ENCODE data around the gene ERC2. TPM values are rescaled to one million over a fixed set of nuclear protein-coding genes. Genes with fewer than 3 reads are reported as not detected.

ERC2 gene
- total and polyA plus RNA-seq, 2 of the 8 experiments (the other 6 are each of a cell fraction or from before 2014, with no cell fraction given): 16.4 to 22.8 TPM

- CTCF ChIA-PET (ENCODE audit: partially characterized antibody): interaction anchor here (0.6 to 1.4 kb wide), 3 partner anchors 14 to 397 kb away, joined by 3 read pairs; no protein-coding TSS in a partner anchor
- Histone ChIP-seq H3K23ac (ENCODE audit: insufficient read length) (no peak overlapping the region), H3K9ac (replicated peaks in 1 of 4; ENCODE audit: extremely low read depth in 1 of 4, low read depth in 3 of 4, low read length in 3 of 4) (no peak overlapping the region), H3K36me3 (ENCODE audit: control insufficient read depth in 2 of 4, insufficient read depth in 4 of 4, low read length in 3 of 4) (no peaks in the 10 kb centered on the region), H3K4me1 (replicated peaks in 1 of 4; ENCODE audit: control insufficient read depth in 3 of 4, insufficient read depth in 4 of 4, low read length in 3 of 4) (peaks cover 9 to 31% (median 17%) of the 10 kb centered on the region in 4 experiments; a peak in 6 of 7 replicates), H2AK5ac (ENCODE audit: low read depth, low read length) (no peak overlapping the region), H4K5ac (ENCODE audit: insufficient read length, low read depth, low read length) (no peak overlapping the region), H3K4ac (replicated peaks; ENCODE audit: insufficient read length, low read depth, low read length) (no peak overlapping the region), H4K20me1 (replicated peaks in 1 of 2; ENCODE audit: control insufficient read depth in 1 of 2, insufficient read depth in 2 of 2, low read length in 2 of 2) (no peaks in the 10 kb centered on the region), H2BK12ac (ENCODE audit: low read depth, low read length) (no peak overlapping the region), H3K27ac (ENCODE audit: low read depth, low read length) (no peak overlapping the region), H3K79me1 (ENCODE audit: low read depth, low read length) (no peaks in the 10 kb centered on the region), H3K9me3 (ENCODE audit: insufficient read depth in 2 of 2, low read depth in 1 of 2, low read length in 1 of 2) (no peaks in the 10 kb centered on the region), H3K4me2 (ENCODE audit: insufficient read depth in 1 of 2, low read depth in 2 of 2, low read length in 2 of 2) (no peak overlapping the region), H2BK5ac (ENCODE audit: low read depth, low read length) (no peak overlapping the region), H2BK120ac (replicated peaks; ENCODE audit: low read depth, low read length) (no peak overlapping the region), H3K14ac (ENCODE audit: insufficient read length) (no peak overlapping the region), H3K27me3 (replicated peaks in 1 of 4; ENCODE audit: control insufficient read depth in 3 of 4, extremely low read depth in 1 of 4, insufficient read depth in 3 of 4, low read length in 3 of 4) (no peaks in the 10 kb centered on the region), H3K56ac (replicated peaks; ENCODE audit: insufficient read length, low read depth, low read length) (no peak overlapping the region), H3K23me2 (ENCODE audit: low read depth, low read length) (no peaks in the 10 kb centered on the region), H3K18ac (ENCODE audit: extremely low read depth, low read length) (no peak overlapping the region), H2BK20ac (ENCODE audit: low read length) (no peak overlapping the region), H4K91ac (replicated peaks; ENCODE audit: insufficient read length, low read length) (no peak overlapping the region), H4K8ac (ENCODE audit: extremely low read depth, insufficient read depth, low read length) (no peak overlapping the region), H2BK15ac (ENCODE audit: low read length) (no peak overlapping the region), H2AFZ (ENCODE audit: low read length) (no peak overlapping the region), H3K4me3 (ENCODE audit: extremely low read depth in 1 of 4, insufficient read depth in 2 of 4, low read depth in 3 of 4, low read length in 4 of 4) (no peak overlapping the region), H3K79me2 (ENCODE audit: control insufficient read depth in 1 of 2, insufficient read depth in 2 of 2, low read length in 2 of 2) (no peaks in the 10 kb centered on the region)
- DNase-seq (ENCODE audit: low read depth in 1 of 2, low spot score in 2 of 2) (no peak), FAIRE-seq (no peak)
- POLR2A ChIA-PET (ENCODE audit: partially characterized antibody): interaction anchor here (0.9 kb wide), 1 partner anchor 8 kb away, joined by 3 read pairs; no protein-coding TSS in a partner anchor
- WGBS, 2 experiments (ENCODE audit: extremely low coverage in 1 of 2, insufficient coverage in 1 of 2, insufficient read length in 1 of 2, insufficient replicate concordance in 2 of 2, low coverage in 1 of 2, low lambda C conversion rate in 2 of 2, missing lambda C conversion rate in 1 of 2): 96% methylated on average over 5 of the region's 5 CpGs; no CpG with 5 or more reads in 1 of the 2 experiments
- TF ChIP-seq CHD1 (IDR thresholded peaks at IDR 0.05; ENCODE audit: low read depth, low read length) (no peak), RAD21 (IDR thresholded peaks at IDR 0.05 in 1 of 2, conservative IDR thresholded peaks at IDR 0.05 in 1 of 2; ENCODE audit: low read depth in 2 of 2, low read length in 2 of 2) (no peak), CTBP2 (IDR thresholded peaks at IDR 0.05; ENCODE audit: borderline replicate concordance, insufficient read depth, insufficient read length, low read length) (no peak), FOSL1 (IDR thresholded peaks at IDR 0.05; ENCODE audit: insufficient read depth, low read depth, low read length) (no peak), RXRA (IDR thresholded peaks at IDR 0.05; ENCODE audit: insufficient read depth, low read depth, low read length) (no peak), TEAD4 (IDR thresholded peaks at IDR 0.05; ENCODE audit: low read depth, low read length) (no peak), EGR1 (IDR thresholded peaks at IDR 0.05; ENCODE audit: borderline replicate concordance, low read depth, low read length) (no peak), GTF2F1 (IDR thresholded peaks at IDR 0.05; ENCODE audit: borderline replicate concordance, low read depth, low read length) (no peak), NRF1 (IDR thresholded peaks at IDR 0.05; ENCODE audit: low read depth, low read length) (no peak)
- TF ChIP-seq, protein P1, sequence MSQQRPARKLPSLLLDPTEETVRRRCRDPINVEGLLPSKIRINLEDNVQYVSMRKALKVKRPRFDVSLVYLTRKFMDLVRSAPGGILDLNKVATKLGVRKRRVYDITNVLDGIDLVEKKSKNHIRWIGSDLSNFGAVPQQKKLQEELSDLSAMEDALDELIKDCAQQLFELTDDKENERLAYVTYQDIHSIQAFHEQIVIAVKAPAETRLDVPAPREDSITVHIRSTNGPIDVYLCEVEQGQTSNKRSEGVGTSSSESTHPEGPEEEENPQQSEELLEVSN (IDR thresholded peaks at IDR 0.05): no peak
- TF ChIP-seq, protein P2, sequence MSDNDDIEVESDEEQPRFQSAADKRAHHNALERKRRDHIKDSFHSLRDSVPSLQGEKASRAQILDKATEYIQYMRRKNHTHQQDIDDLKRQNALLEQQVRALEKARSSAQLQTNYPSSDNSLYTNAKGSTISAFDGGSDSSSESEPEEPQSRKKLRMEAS (IDR thresholded peaks at IDR 0.05): no peak
These were observed 348.5 kb downstream of the ERC2 start for GRCh38 chr3:56119575-56120349.

Data from H1 (cell line).